ENCODE measurements around the gene PSAPL1.

PSAPL1 gene

DNA sequence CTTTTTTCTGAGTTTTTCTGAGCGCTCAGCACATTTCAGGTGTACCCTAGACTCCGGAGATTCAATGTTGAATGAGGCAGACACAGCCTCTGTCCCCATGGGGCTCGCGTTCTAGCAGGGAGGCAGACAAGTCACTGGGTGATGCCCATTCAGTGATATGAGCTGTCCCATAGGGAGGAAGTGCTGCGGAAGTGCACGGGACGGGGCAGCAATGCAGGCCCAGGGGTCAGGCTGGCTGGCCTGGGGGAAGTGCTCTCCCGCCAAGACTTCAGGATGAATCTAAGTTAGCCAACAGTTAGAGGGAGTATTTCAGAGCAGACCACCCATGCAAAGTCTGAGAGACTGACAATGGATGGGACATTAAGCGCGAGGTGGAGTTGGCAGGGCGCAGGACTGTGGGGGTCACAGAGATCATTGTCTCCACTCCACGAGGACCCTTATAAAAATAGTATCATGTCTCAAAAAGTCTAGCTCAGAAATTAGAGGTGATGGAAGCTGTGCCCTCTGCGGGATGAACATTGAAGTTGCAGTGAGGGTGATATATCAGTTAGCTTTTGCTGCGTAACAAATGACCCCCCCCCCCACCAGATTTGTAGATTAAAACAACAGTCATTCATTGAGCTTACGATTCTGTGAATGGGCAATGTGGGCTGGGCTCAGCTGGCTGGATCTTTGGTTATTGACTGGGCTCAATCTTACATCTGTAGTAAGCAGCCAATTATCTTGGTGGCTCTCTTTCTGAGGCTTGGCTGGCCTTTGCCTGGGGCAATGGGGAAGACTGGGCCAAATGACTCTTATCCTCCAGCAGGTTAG is 16.4 kb downstream of the PSAPL1 start:
- DNase-seq: no peak

DNA sequence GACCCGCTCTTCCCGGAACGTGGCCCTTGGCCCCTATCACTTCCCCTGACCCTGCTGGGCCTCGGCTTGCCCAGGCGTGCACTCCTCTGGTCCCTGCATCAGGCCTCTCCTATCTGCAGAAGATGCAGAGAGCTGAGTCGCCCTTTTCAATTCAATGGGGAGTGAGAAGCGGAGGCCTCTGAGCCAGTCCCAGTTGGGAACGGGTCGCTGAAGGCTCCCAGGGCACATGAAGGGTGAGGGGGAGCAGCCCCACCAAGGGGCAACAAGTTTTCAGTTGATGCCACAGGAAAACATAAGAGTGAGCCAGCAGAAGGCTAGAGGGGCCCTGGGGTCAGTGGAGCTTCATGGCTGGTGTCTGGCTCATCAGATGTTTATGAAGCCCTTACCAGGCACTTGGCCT is 17.1 kb downstream of the PSAPL1 start:
- DNase-seq: no peak

DNA sequence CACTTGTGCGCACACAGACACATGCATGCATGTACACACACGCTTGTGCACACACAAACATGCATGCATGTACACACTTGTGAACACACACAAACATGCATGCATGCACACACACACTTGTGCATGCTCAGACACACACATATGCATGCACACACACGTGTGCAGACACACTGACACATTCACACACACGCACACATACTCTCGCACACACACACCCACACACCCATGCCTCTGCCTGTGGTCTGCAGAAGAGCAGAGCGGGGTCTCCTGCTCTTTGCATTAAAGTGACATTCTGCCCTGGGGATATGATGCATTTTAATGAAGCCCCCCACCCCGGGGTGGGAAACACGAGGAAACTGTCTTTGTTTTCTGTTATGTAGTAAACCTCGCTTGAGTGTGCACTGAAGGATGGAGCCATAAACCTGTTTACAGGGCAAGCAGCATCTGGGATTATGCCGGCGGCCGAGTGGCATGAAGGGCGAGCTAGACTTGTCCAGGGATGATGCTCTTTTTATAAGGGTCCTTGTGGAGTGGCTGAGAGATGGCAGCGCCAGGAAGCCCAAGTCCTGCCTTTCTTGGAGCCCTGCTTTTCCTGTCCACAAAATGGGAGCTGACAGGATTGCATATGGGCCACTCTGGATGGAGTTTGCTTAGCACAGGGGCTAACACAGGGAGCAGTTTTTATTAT is 17.8 kb downstream of the PSAPL1 start:
- DNase-seq: no peak

DNA sequence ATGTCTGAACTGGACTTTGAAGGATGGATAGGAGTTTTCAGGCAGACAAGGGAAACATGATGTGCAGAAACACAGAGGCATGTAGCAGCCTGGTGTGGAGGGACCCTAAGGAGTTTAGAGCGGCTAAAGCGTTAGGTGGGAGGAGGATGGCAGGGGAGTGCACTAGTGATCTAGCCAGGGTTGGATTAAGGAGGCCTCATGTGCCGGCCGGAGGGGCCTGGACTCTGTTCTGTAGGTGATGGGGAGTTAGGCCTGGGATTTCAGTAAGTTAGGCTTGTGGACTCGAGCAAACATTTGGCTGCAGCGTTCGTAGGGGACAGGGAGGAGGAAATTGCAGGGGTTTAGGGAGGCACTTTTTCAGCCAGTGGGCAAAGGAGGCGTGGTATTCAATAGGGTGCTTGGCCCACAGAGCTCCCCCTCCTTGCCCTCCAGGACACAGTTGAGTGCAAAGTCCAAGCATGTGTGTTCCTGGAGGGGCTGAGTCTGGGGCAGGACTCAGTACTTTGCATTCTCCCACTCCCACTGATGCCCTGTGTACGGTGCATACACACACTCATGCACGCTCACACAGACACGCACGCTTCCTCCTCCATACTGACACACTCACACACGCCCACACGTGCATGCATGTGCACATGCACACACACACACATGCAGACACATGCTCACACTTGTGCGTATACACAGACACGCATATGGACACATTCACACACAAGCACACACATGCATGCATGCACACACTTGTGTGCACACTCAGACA is 18.6 kb downstream of the PSAPL1 start:
- DNase-seq: no peak

DNA sequence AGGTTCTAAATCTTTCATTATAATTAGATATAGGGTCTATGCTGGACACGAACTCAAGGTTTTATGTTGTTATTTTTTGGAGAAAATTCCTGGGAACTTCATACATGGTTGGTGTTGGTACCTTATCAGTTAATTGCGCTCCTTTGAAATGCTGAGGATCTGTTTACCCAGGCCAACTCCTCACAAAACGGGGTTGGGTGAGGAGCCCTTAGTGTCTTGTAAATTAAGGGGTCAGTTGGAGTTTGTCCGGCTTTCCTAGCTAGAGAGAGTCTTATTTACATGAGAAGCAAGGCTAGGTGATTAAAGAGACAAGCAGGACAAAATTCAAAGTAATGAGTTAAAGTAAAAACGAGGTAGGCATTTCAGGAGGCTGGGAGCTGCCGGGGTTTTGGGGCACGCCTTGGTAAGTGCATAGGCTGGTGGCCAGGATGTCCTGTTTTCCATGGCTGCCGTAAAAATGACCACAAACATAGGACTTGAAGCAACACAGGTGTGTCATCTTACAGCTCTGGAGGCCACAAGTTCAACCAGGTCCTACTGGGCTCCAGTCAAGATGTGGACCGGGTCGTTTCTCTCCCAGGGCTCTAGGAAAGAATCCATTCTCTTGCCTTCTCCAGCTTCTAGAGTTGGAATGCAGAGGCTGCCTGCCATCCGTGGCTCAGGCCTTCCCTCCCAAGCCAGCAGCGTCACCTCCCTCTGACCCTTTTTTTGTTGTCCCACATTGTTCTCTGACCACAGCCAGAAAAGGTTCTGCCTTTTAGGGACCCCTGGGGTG is 19.8 kb downstream of the PSAPL1 start:
- DNase-seq: no peak

DNA sequence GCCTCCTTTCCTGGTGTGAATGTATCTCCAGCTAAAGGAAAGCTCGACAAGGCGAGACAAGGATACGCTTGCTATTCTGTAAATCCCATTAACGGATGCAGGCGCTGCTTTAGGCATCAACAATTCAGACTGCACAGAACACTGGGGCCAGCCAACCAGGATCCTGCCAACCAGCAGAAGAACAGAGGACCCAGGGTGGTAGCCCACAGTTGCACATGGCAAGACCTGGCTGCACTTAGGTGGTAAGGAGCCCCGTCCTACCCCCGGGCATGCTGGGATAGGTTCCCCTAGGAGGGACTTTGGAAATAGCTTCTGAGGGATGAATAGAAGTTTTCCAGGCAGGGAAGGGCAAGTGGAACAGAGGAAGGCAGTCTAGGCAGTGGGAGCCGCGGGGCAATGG is 20.7 kb downstream of the PSAPL1 start:
- DNase-seq: no peak

DNA sequence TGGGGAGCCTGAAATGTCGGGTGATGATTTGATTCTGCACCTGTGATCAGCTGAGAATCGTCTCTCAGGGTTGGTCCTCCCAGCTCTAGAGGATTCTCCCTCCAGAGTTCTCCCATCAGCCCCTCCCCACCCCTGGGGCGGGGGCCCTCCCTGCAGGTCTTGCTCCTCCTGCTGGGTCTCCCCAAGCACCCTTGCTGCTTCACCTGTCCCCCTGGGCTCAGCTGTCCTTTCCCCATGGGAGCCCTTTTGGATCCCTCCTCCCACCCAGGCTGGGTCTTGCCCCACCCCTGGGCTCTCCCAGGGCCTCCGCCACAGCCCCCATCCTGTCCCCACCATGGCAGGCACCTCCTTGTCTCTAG is 22.2 kb downstream of the PSAPL1 start:
- no peak for DNase-seq

DNA sequence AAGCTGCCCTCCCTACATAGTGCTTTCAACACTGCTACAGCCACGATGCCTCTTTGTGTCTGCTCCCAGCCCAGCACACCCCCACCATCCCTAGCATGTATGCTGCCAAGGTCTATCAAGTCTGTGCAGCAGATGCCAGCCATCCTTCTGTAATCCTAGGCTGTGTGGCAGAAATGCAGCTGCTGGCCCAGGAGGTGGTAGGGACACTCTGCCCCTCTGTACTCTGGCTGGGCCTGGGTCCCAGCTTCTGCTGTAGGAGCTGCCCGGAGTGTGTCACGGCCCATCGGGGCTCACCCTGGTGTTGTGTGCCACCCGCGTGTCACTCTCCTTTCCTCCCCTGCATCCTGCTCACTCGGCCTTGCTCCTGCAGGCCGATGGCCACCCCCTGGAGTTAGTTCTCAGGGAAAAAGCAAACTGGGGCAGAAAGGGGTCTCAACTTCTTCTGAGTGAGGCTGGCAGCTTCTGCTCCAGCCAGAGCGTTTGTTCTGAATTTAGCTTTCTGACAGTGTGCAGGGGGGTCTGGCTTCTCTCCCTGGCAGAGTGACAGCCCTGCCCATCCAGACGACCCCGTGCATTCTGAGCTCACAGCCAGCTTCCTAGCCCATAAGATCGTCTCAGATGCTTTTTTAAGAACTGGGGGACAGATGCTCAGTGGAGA is 22.7 kb downstream of the PSAPL1 start:
- no peak for DNase-seq

DNA sequence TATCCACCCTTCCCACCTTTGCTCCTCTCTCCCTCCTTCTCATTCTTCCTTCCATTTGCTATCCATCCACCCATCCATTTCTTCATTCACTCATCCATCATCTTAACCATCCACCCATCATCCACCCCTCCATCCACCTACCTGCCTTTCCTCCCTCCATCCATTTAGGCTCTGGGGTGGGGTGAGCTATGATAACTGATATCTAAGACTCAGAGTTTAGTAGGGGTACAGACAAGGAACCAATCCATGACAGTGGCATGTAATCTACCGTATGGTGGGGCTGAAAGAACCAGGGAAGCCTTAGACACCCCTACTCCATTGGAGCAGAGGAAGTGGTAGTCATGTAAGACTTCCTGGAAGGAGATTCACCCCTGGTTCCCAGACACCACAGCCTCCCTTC is 23.2 kb downstream of the PSAPL1 start:
- no peak for DNase-seq

DNA sequence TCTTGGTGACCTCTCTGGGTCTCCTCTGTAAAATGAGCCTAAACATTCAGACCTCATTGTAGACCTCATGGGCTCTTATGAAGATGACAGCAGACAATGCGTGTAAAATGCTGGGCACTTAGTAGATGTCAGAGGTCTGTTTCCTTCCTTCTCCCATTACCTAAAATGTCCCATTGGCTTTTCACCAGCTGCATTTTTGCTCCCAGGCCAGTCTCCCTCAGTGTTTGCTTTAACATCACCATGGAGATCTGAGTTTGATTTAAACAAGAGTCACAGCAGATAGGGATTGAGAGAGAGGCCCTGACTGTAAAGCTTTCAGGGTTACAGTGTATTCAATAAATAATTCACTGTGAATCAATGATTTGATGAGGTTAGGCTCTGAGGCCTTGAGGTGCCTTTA is 24.3 kb downstream of the PSAPL1 start:
- no peak for DNase-seq

DNA sequence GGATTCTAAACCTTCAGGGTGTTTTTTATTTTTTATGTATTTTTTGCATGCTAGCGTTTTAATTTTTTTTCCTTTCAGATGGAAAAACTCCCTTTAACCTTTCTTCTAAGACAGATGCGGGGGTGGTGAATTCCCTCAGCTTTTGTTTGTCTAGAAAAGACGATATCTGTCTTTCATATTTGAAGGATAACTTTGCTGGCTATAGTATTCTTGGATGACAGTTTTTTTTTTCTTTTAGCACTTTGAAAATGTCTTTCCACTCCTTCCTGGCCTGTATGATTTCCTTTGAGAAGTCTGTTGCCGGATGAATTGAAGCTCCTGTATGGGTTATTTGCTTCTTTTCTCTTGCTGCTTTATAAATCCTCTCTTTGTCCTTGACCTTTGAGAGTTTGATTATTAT is 26.6 kb downstream of the PSAPL1 start:
- DNase-seq: no peak

DNA sequence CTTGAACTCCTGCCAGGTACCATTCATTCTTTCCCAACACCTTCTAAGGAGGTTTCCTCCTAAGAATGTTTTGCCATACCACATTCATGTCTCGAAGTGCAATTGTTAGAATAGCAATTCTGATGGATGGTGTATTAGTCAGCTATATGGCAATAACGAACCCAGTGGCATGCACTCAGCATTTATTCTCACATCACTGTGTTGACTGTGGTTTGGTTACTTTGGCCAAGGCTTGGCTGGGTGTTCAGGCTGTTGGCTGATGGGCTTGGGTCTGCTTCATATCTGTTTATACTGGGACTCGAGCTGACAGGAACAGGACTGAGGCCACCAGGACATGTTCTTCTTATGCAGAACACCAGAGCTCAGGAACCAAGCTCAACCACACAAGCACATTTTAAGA is 31.7 kb downstream of the PSAPL1 start:
- no peak for DNase-seq

DNA sequence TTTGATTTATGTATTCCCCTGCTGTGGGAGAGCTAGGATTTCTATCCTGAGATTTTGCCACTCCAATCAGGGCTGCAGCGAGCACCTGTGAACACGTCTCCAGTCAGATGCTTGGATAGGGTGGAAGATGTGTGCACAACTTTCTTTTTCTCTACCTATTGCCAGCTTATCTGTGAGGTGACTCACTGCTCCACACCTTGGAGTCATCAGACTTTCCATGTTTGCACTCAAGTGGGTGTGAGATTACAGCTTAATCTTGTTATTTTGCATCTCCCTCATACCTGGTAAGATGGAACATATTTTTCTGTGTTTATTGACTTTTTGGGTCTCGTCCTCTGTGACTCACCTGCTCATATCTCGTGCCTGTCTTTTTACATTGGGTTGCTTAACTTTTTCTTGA is 32.2 kb downstream of the PSAPL1 start:
- DNase-seq: no peak

DNA sequence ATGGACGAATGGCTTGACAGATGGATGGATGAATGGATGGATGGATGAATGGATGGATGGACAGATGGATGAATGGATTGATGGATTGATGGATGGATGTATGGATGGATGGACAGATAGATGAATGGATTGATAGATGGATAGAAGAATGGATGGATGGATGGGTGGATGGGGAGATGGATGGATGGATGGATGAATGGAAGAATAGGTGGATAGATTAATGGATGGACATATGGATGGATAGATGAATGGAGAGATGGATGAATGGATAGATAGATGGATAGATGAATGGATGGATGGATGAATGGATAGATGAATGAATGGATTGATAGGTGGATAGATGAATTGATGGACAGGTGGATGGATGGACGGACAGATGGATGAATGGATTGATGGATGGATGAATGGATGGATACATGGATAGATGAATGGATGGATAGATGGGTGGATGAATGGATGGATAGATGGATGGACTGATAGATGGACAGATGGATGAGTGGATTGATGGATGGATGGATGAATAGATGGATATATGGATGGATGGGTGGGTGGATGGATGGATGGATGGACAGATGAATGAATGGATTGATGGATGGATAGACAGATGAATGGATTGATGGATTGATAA is 33.9 kb downstream of the PSAPL1 start:
- DNase-seq: no peak

DNA sequence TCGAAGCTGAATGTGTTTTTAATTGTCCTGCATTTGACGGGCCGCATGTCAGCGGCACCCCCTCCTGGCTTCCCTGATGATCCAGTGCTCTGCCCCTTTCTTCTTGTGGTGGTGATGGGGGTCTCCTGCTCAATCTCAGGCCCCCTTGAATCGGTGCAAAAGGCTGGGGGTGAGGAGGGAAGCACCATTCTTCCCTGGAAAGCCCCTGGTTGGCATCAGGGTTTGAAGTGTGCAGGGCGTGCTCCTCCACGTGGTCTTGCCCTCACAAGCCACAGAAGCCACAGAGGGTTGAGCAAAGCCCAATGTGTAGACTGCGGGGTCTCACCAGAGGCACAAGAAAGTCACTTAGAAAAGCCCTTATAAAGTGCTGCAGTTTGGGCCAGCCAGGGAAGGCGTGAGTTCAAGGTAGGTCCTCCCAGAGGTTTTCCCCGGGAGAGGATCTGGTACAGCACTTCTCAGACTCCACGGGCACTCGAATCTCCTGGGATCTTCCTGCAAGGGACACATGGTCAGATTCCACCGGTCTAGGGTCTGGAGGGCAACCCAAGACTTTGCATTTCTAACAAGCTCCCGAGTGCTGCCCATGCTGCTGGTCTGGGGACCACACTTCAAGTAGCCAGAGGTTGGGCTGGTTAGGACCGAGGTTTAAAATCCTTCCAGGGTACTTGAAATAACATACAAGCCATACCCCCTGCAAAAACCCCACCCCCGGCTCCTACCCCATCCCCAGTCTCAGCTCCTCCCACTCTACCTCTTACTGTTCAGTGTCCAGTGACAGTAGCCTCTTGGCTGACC is 35.1 kb downstream of the PSAPL1 start:
- DNase-seq: no peak

DNA sequence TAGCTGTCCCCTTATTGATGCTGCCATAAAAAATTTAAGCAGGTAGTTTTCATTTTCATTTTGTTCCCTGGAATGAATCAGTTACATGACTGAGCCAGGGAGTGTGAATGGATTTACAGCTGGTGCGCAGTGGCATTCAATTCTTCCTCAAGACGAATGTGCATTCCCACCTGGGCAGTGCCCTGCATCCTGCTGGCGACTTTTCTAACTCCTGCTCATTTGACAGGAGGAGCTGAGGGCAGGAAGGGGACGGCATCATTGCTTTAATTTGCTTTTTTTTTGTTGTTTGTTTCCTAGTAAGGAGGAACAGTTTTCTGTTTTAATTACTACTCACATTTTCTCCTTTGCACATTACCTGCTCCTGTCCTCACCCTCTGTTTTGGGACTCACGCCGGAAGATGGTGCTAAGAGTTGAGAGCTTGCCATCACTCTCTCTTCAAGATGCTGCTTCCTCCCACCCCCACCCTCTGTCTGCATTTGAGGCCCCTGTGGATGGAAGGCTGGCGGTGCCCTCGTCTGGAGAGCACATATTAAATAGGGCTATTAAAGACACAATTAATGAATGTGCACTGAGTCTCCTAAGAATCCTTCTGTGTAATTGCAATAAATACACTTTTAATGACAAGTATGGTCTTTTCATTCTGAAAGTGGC is 35.8 kb downstream of the PSAPL1 start:
- DNase-seq: no peak

DNA sequence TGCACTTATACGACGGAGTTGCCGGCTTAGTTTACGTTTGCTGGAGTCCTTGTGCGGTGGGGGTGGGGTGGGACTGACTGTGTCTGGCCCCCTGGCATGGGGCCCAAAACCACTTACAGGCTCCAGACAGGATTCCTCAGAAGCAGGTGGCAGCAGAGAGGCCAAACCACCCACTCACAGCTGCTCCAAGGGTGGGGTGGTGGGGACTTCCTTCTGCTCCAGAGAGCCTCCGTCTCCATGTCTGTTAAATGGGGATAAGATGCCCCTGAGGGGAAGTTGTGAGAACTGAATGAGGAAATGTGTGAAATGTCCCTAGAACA is 36.7 kb downstream of the PSAPL1 start:
- DNase-seq: no peak

DNA sequence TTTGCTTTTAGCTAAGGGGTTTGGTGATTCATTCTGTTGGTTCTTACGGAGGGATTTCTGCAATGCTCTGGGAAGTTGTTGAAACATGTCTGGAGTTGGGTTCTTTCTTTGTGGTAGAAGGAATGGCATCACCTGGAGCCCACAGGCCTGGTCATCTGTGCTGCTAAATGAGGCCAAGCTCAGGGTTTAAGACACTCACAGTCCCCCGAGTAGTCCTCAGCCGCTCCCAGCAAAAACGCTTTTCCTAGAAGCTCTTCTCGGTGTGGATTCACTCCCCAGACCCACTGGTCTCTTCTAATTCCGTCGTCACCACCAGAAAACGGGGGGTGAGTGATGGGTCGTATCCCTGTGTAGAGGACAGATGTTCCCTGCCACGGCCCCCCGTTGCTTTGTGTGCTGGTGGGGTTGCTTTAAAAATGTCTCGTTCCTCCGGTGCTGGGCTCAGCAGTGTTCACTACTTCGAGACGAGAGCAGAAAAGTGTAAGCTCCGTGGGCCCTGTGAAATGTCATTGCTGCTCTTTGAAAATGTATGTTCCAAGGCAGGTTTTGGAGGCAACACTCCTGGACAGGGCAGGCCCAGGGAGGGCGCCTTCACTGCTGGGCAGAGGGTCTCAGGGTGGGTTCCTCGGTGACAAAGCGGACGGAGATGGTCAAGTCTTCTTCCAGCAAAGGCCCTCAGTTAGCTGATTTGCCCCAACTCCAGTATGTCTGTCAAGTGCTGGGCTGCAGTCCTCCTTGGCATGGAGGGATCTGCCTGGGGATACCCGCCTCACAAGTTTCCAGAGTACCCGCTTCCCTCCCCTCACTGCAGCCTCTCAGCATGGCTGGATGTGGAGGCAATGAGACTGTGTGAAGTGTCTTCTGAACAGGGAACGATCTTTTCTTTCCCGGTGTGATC is 37.3 kb downstream of the PSAPL1 start:
- no peak for DNase-seq

DNA sequence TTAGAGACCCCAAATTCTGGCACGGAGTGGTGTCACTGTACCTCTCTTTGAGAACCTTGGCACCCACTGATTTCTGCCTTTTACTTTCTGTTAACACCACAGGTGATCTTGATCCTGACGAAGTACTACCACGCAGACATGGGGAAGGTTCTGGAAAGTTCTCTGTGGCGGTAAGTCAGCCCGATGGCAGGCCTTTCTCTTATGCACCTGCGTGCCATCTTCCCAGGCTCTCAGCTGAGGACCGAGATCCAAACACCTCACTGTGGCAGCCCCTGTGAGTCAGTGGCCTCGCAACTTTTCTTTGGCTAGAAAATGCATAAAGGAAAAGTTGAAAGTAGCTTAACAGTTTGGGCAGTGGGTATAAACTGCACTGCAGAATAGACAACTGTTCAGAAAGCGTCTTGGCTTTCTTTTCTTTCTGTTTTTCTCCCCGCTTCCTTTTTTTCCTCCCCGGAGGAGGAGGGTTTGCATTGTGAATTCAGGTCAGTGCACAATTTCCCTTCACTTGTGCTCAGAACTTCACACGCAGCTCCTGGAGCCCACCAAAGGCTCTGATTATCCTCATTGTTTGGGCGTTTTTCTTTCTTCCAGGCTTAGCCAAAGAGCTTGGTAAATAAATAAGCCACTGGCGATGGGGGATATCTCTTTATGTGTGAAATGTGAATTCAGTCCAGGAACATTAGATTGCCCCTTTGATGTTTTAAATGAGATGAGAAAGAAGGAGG is 38.4 kb downstream of the PSAPL1 start:
- DNase-seq: no peak
